ENCODE results near the gene PPP1R3F.
"Not testable (repeated sequence)": the region's sequence is repeated elsewhere in the genome, so short reads cannot be mapped to it uniquely, and the experiment has no call there.

Gene PPP1R3F

GRCh38 chrX:49276671-49277534 lies 7.3 kb downstream of the PPP1R3F start:
- no peak for DNase-seq

DNA sequence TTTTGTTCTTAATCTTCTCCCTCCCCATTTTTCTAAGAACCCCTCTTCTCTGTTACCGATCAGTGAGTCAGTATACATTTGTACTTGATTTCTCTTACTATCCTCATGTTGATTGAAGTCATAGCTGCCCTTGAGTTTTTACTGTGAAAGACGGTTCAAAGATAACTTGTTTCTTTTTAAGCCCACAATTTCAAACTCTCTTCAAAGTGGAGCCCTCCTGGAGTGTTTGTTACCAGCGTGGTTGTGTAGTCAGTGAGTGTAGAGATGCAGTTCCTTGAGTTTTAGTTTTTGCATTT lies 7.9 kb downstream of the PPP1R3F start:
- DNase-seq, result no peak

DNA sequence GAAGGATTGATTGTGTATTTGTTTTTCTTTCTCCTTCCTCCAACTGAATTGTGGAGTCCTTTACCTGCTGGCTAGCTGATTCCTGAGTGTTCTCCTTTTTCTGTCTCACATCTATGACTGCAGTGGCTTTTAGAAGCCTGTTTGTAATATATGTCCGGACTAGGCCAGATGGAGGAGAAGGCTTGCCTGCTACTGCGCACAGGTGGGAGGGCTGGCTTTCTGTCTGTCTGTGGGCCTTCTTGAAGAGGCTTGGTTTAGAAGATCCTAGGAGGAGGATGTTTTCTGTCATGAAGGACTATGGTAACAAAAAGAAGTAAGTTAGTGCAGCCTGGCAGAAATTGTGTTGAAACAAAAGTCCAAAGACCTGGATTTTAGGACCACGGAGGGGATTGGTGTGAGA lies 8.5 kb downstream of the PPP1R3F start:
- DNase-seq, result no peak

- no peak for DNase-seq
Measured at GRCh38 chrX:49282647-49283011, 13.0 kb downstream of the PPP1R3F start.

GRCh38 chrX:49284212-49284611 lies 14.6 kb downstream of the PPP1R3F start:
- DNase-seq, result no peak

- DNase-seq, result no peak
Measured at GRCh38 chrX:49286136-49286535, 16.5 kb downstream of the PPP1R3F start.

GRCh38 chrX:49286581-49286980 lies 17.0 kb downstream of the PPP1R3F start:
- DNase-seq, result no peak

DNA sequence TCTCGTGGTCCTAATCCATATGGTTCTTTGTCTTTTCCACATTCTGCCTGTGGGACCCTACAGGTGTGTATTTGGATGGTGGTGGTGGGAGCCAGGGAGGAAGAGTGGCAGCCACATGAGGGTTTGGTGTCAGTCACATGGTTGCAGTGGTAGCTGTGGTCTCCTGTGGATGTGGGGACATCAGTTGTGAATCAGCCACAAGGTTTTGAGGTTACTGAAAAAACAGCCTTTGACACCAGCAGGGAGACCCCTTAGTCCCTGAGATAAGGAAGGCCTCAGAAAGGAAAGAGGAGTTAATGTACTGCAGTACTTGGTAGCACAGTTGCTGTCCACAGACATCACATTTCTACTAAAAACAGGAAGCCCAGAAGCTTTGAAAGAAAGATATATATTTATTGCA lies 18.1 kb downstream of the PPP1R3F start:
- no peak for DNase-seq

DNA sequence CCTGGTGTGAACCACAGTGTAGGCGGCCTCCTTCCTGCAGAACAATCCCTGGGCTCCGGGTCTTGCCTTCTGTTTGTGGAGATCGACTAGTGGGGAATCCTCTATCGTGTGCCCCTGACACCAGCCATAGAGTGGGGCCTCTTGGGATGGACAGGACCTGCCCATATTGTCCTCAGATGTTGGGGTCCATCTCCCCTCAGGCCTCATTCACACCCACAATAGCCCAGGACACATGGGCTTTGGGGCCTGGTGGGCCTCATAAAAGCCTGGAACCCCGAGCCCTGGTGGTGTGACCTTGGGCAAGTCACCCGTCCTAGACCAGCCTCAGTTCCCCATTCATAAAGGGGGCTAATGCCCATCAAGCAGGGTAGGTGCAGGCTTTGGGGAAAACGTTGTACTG lies 20.6 kb downstream of the PPP1R3F start:
- no peak for DNase-seq

DNA sequence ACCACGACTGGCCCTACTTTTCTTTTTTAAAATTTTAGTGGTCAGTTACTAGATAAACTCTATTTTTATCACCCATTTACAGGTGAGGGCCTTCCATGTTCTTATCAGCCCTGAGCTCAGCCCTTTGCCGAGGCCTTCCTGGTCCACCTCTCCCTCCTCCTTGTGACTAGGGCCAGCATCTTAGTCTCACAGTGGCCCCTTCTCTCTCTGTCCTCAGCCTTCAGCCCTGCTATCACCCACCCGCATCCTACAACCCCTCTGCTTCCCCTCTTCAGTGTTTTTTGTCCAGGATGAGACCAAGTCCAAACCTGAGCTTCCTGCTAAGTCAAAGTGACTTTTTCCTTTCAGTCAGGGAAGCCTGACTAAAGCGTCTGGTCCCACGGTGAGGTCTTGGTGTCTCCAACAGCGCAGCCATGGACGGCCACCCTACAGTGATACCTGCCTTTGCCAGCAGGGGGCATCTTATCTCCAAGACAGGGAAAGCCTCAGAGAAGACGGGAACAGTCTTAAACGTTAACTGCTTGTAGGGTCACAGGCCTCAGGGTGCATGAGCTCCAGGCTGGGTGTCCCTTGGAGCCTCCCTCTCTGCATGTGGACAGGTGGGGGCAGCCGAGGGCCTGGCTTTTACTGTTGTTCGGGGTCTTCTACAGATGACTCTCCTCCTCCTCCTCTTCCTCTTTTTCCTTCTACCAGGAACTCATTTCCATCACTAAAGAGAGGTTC lies 22.2 kb downstream of the PPP1R3F start:
- DNase-seq, result no peak

DNA sequence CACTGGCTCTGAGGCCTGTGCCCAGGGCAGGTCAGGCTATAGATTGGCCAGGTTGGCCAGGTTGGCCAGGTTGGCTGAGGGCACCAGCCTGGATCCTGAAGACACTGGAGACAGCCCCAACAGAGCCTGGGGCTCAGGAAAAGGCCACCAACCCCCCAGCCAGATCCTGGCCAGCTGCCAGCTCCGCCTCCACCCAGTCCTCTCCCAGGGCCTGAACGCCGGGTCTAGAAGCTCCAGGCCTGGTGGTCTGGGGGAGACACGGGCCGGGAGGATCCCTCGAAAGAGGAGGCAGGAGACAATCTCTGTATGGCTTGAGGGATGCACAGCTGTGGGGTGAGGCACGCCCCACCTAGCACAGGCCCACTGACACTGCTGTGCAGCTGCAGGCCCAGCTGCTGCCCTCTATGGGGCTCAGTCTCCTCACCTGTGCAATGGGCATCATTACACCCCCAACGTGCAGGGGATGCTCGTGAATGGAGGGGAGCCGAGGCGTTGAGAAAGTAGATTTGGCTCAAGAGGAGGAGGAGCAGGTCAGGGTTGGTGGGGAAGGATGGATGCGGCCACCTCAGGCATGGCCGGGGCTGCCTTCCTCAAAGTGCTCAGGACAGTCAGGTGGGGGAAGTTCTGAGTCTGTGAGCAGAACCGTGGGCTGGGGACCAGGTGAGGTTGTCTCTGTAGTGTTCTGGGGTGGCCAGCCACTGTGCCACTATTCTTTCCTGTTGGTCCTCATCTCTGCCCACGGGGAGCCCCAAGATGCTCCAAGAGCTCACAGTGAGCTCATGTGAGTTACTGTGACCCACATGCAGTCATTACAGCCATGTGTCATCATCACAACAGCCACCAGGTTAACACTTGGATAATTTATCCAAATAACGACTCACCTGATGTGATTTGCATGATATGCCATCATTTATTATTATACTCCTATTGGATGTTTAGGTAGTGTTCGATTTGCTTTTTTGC lies 23.1 kb downstream of the PPP1R3F start:
- no peak for DNase-seq

GRCh38 chrX:49299293-49299692 lies 29.7 kb downstream of the PPP1R3F start:
- DNase-seq, result not testable (repeated sequence)

GRCh38 chrX:49300703-49301102 lies 31.1 kb downstream of the PPP1R3F start:
- no peak for DNase-seq

GRCh38 chrX:49303346-49303745 lies 33.8 kb downstream of the PPP1R3F start, which contains the start of gene GAGE10:
Gene GAGE10, plus strand, starts transcription at chrX:49303646. Its CDS starts 1,214 bp downstream, at chrX:49304860.
- DNase-seq, result no peak

GRCh38 chrX:49307775-49308174 lies 38.2 kb downstream of the PPP1R3F start:
- DNase-seq, result not testable (repeated sequence)

- no peak for DNase-seq
Measured at GRCh38 chrX:49308604-49309269, 39.1 kb downstream of the PPP1R3F start.

DNA sequence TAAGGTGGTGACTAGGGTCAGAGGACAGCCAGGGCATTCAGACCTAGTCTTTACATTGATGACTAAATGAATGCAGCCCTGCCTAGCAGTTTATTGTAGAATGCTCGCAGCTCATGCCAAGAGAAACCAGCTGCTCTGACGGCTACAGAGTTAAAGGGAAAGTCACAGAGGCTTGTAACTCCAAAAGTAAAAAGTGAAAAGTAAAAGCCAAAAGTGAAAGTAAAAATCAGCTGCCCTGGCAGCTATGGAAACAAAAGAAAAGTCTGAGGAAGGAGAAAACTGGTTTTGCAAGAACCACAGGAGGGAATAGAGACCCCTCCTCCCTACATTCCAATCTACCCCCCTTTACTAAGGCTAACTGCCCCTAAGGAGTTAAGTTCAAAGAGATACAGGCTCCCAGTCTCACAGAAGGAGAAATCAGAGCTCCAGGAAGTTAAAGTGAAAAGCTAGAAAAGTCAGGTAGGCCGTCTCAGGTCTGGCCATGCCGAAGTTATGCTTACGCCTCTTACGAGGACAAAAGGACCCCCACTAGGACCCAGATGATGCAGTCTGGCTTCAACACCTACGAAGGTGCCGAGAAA lies 39.9 kb downstream of the PPP1R3F start:
- DNase-seq, result no peak

DNA sequence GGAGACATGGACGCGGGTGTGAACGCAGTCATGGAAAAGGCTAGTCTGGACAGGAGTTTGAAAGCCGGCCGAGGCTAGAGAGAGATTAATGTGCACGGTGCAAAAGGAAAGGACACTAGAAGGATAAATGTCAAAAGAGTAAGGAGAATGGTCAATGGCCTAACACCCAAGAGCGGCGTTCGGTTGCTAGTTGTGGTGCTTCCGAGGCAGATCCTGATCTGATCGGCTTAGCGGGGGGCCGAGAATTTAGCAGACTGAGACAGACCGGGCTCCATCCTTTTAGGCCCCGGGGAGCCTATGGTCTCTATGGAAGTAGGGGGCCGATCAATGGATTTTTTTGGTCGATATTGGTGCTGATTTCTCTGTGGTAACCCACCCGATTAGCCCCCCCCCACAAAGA lies 40.8 kb downstream of the PPP1R3F start:
- no peak for DNase-seq

GRCh38 chrX:49312176-49312575 lies 42.6 kb downstream of the PPP1R3F start:
- DNase-seq, result no peak

DNA sequence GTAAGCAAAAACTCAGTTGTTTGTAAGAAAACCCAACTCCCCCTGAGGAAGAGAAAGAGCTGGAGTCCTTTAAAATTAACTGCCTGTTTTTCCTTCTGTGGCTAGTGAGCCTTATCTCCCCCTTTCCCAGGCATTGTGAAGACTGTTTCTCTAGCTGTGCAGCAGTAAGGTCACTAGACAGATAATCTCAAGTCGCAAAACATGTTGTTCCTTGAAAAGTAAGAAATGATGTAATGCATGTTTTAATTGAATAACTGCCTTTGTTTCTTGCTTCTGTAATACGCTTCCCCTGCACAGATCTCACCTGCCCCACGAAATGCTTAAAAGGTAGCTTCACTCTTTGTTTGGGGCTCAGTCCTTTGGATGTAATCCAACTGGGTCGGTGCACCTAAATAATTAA lies 46.5 kb downstream of the PPP1R3F start:
- DNase-seq, result no peak

GRCh38 chrX:49321737-49322136 lies 52.1 kb downstream of the PPP1R3F start, which contains the start of gene GAGE12J:
Gene GAGE12J, plus strand, starts transcription at chrX:49322037. Its CDS starts 1,157 bp downstream, at chrX:49323194.
- not testable (repeated sequence) for DNase-seq

DNA sequence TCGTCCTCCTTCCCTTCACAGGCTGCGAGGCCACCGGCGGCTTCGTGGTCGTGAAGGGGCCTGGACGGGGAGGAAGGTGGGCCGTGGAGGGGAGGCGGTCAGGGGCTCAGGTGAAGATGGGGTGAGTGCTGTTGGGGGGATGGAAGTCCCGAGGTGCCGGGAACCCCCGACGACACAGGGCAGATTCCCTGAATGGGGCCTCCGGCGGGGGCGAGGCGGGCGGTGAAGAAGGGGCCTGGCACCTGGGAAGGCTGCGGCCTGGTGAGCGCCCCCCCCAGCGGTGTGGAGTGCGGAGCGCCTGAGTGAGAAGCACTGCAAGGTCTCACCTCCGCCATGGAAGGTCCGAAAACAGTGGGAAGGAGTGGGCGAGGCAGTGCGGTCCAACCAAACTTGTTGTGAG lies 52.7 kb downstream of the PPP1R3F start:
- DNase-seq, result not testable (repeated sequence)

Data from KG1 (cell line).